GM12872 (cell line): ENCODE data around the gene ARL10.

Experiments used
- TF ChIP-seq, protein P1 (sequence below): IDR thresholded peaks from 3 replicates; pipeline ENCODE4 v1.5.1; 2011; ENCODE audit warnings: low read depth, mild to moderate bottlenecking, low read length, moderate library complexity; ENCODE audit not compliant: insufficient read depth

The ARL10 gene

DNA sequence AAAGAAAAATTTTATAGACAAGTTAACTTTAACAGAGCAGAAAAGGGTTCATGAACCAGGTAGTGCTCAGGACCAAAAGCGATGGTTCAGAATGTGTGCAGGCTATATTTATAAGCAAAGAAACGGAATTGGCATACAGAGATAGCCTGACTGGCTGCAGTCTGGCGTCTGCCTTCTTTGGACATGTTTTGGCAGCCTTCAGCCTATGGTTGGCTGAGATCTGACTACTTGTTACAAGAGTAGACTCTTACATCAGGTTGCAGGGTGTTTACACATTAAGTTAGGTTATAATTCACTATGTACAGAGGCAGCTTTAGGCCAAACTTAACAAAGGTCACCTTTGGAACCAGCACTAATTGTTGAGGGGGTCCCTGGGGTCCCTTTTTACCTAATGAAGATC is 16.1 kb downstream of the ARL10 start:
- TF ChIP-seq, protein P1, sequence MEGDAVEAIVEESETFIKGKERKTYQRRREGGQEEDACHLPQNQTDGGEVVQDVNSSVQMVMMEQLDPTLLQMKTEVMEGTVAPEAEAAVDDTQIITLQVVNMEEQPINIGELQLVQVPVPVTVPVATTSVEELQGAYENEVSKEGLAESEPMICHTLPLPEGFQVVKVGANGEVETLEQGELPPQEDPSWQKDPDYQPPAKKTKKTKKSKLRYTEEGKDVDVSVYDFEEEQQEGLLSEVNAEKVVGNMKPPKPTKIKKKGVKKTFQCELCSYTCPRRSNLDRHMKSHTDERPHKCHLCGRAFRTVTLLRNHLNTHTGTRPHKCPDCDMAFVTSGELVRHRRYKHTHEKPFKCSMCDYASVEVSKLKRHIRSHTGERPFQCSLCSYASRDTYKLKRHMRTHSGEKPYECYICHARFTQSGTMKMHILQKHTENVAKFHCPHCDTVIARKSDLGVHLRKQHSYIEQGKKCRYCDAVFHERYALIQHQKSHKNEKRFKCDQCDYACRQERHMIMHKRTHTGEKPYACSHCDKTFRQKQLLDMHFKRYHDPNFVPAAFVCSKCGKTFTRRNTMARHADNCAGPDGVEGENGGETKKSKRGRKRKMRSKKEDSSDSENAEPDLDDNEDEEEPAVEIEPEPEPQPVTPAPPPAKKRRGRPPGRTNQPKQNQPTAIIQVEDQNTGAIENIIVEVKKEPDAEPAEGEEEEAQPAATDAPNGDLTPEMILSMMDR = no peak

DNA sequence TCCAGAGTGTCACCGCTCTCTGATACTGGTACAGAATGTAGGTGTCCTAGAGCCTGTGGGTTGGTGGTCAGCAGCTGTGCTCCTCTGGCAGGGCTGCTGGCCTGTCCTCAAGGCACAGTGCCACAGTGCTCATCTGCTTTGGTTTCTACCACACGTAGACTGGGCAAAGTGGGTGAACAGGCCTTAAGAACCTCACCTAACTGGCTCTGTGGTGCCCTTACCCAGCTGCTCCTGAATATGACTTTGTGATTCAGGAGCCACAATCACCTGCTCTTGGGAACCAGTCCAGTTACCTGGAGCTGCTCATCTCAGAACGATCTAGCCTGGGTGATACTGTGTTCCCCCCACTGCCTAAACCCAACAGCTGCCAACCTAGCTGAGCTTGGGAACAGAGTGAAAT is 16.7 kb downstream of the ARL10 start:
- TF ChIP-seq, protein P1 = no peak

DNA sequence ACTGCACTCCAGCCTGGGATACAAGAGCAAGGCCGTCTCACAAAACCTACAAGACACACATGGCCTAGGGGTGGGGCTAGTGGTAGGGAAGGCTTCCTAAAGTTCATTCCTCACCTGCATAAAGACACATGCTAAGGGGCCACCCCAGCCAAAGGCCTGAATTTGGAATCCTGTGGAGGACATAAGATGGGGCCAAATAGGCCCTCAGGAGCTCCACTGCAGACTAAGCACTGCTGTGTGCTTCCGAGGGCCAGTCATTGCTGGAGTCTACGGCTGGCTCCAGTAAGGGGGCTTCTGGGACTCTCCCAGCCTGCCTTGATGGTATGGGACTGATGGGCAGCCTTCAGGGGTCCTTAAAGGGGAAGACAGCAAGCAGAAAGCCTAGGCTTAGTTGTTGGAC is 17.4 kb downstream of the ARL10 start:
- TF ChIP-seq, protein P1 = no peak

DNA sequence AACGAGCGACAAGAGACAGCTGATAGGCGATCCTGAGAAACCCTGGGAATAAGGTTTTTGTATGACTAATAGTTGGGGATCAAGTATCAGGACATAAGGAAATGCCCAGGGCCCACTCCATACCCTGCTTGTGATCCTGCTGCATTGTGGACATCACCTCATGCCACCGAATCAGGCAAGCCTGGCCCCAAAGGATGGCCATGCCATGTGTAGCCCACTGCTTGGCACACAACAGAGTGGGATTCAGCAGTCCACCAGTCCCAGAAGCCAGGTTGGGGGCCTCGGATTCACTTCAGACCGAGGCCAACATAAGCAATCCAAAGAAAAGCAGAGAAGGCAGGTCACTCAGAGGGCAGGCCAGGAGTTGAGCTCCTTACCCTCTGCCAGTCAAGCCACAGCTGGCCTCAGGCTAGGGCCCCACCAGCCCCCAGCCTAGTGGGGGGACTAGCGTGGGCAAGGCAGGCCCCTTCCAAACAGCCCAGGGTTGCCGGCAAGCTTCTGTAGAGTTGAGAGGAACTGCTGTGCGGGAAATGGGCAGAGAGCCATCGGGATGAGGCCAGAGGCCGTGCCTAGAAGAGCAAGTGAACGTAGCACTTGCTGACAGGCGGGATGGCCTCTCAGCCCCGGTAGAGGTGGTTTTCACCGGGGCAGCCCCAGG is 18.1 kb downstream of the ARL10 start:
- TF ChIP-seq, protein P1 = no peak

DNA sequence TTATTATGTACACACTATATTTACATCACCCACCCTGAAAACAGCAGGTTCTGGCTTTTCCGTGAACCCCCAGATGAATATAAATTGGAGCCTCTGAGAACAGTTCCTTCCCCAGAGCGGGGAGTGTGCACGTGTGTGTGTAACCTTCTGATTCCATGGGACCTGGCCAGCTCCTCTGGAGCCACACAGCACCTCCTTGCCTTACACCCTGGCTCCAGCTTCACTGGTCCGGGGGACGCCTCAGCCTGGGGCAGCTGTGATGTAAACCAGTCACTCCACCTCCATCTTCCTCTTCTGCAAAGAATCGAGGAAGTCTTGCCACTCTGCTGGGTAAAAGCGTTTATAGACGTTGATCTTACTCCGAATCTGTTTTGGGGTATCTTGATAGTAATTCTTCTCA is 18.7 kb downstream of the ARL10 start:
- TF ChIP-seq, protein P1 = no peak

DNA sequence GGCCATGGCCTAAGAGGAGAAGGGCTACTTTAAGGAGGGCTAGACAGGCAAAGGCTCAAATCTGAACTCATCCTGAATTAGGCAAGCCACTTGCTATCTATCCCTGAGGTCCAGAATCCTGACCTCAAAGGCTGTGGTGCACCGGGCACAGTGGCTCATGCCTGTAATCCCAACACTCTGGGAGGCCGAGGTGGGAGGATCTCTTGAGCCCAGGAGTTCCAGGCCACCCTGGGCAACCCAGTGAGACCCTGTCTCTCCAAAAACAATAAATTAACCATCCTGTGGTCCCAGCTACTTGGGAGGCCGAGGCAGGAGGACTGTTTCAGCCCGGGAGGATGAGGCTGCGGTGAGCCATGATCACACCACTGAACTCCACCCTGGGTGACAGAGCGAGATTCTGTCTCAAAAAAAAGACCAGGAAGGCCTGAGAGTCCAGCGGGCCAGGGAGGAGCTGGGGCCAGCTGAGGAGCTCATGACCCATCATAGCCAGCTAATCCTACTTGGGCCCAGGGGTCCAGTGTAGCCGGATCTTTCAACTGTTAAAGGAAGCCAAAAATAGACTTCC is 19.2 kb downstream of the ARL10 start:
- TF ChIP-seq, protein P1 = no peak

DNA sequence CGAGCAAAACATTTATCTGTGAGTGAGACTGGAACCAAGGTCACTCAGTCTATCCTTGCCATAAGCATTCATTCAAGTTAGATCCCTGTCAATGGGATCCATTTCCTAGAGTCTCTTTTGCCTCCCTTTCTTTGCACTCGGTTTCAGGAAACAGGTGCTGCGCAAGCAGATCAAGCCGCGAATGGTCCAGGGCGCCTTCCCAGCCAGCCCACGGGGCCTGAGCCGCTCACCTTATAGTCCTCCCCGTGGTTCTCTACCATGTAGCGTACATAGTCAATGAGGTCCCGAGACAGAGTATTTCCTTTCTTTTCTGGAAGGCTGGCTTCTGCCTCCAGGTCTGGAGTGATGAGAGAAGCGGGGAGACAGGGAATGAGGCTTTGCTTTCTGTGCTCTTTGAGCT is 19.7 kb downstream of the ARL10 start:
- TF ChIP-seq, protein P1 = no peak
